Mammary epithelial cell (primary cell): ENCODE results near the gene TMEM259.

Experiments used
- CTCF ChIP-seq, 2 donors: IDR thresholded peaks in 1 of 2; conservative IDR thresholded peaks in 1 of 2; 2 replicates each; pipeline ENCODE4 v1.5.1; 2011 to 2012; ENCODE audit warnings: inconsistent platforms in 2 of 2, low read length in 2 of 2, mild to moderate bottlenecking in 2 of 2, control low read depth in 1 of 2, low read depth in 1 of 2; ENCODE audit not compliant: insufficient read depth in 1 of 2; ENCODE audit errors: extremely low read depth in 1 of 2
- EZH2 ChIP-seq: IDR thresholded peaks from 2 replicates; pipeline ENCODE4 v1.6.1; 2012; ENCODE audit warnings: low read length, inconsistent platforms, borderline replicate concordance

- TF ChIP-seq CTCF (conservative IDR thresholded peaks at IDR 0.05 in 1 of 2, IDR thresholded peaks at IDR 0.05 in 1 of 2; ENCODE audit: extremely low read depth in 1 of 2, insufficient read depth in 1 of 2, low read depth in 1 of 2, low read length in 2 of 2), result no peak
- no peak for TF ChIP-seq EZH2
Measured at GRCh38 chr19:1025960-1026782, 5.2 kb upstream of the TMEM259 start, which contains the start of gene CNN2.
